A549 (cell line): Measurements from ENCODE around the gene SYT2.

Experiments
- EHMT2 ChIP-seq: fragments of 200-600 bp; sonication (generic); IDR thresholded peaks from 2 replicates; pipeline ENCODE4 v1.6.1; 2016; ENCODE audit warnings: antibody characterized with exemption, low read depth, mild to moderate bottlenecking, moderate library complexity
- EP300 ChIP-seq, 2 experiments: fragments of >200 bp; sonication (Bioruptor Twin); formaldehyde crosslinking; IDR thresholded peaks; 2 replicates in 1 of 2; 3 replicates in 1 of 2; pipeline ENCODE4 v1.6.1; 2016 to 2017
- HEYL ChIP-seq: fragments of 250-450 bp; sonication (Bioruptor Pico); IDR thresholded peaks from 2 replicates; pipeline ENCODE4 v1.8.0; 2021; ENCODE audit warnings: mild to moderate bottlenecking, moderate library complexity
- JUN ChIP-seq, 2 experiments: fragments of >200 bp; sonication (Bioruptor Twin); formaldehyde crosslinking; IDR thresholded peaks; 2 replicates in 1 of 2; 3 replicates in 1 of 2; pipeline ENCODE4 v1.6.1; 2016 to 2017
- KDM1A ChIP-seq: fragments of 200-600 bp; sonication (generic); IDR thresholded peaks from 2 replicates; pipeline ENCODE4 v1.6.1; 2016; ENCODE audit warnings: low read depth, mild to moderate bottlenecking
- MAFK ChIP-seq: fragments of 450-650 bp; IDR thresholded peaks from 2 replicates; pipeline ENCODE4 v1.6.1; 2014; ENCODE audit not compliant: partially characterized antibody
- POLR2A ChIP-seq: IDR thresholded peaks from 2 replicates; pipeline ENCODE4 v1.6.1; 2012; ENCODE audit warnings: mild to moderate bottlenecking, low read length
- POLR2AphosphoS2 ChIP-seq: conservative IDR thresholded peaks from 2 replicates; pipeline ENCODE4 v1.6.1; 2012; ENCODE audit warnings: low read length, improper control_type of control experiment, inconsistent platforms
- RAD21 ChIP-seq, 2 experiments: fragments of >200 bp in 1 of 2; sonication (Bioruptor Twin) in 1 of 2; formaldehyde crosslinking in 1 of 2; IDR thresholded peaks in 1 of 2; conservative IDR thresholded peaks in 1 of 2; 2 replicates in 1 of 2; 3 replicates in 1 of 2; pipeline ENCODE4 v1.6.1; 2012 to 2018; ENCODE audit warnings: inconsistent platforms in 1 of 2
- TF ChIP-seq, protein P1 (sequence below): fragments of >200 bp; sonication (Bioruptor Twin); formaldehyde crosslinking; IDR thresholded peaks from 3 replicates; pipeline ENCODE4 v1.5.1; 2016
- TF ChIP-seq, protein P2 (sequence below): fragments of 450-650 bp; IDR thresholded peaks from 2 replicates; pipeline ENCODE4 v1.6.1; 2014; ENCODE audit warnings: antibody characterized with exemption
- TF ChIP-seq, protein P3 (sequence below): fragments of 250-450 bp; sonication (Bioruptor Pico); IDR thresholded peaks from 2 replicates; pipeline ENCODE4 v1.5.0; 2021; ENCODE audit warnings: mild to moderate bottlenecking, moderate library complexity, borderline replicate concordance

DNA sequence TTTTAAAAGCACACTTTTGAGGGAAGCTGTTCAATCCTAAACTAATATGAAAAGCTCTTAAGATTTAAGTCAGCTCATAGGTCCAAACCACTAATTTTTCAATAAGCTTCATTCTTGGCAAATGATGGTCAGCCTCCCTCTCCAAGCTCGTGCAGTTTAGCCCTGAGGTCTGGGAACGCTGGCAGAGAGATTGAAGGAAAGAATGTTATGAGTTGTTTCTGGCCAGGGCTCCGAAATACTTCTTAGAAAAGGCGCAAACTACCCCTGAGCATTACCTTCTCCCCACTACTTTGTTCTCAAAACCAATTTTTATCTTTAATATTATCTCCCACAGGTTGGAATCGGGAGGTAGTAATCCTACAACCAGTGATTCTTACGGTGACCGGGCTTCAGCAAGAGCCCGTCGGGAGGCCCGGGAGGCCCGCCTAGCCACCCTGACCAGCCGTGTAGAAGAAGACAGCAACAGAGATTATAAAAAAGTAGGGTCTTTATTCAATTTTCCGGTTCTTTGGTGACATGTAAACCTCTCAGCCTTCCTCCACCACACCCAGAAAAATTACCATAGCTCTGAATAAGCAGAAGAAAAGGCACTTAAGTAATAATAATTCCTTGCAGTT, 147.7 kb downstream of the SYT2 start:
- TF ChIP-seq EHMT2 = no peak
- TF ChIP-seq, protein P1, sequence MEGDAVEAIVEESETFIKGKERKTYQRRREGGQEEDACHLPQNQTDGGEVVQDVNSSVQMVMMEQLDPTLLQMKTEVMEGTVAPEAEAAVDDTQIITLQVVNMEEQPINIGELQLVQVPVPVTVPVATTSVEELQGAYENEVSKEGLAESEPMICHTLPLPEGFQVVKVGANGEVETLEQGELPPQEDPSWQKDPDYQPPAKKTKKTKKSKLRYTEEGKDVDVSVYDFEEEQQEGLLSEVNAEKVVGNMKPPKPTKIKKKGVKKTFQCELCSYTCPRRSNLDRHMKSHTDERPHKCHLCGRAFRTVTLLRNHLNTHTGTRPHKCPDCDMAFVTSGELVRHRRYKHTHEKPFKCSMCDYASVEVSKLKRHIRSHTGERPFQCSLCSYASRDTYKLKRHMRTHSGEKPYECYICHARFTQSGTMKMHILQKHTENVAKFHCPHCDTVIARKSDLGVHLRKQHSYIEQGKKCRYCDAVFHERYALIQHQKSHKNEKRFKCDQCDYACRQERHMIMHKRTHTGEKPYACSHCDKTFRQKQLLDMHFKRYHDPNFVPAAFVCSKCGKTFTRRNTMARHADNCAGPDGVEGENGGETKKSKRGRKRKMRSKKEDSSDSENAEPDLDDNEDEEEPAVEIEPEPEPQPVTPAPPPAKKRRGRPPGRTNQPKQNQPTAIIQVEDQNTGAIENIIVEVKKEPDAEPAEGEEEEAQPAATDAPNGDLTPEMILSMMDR = no peak
- TF ChIP-seq, protein P2, sequence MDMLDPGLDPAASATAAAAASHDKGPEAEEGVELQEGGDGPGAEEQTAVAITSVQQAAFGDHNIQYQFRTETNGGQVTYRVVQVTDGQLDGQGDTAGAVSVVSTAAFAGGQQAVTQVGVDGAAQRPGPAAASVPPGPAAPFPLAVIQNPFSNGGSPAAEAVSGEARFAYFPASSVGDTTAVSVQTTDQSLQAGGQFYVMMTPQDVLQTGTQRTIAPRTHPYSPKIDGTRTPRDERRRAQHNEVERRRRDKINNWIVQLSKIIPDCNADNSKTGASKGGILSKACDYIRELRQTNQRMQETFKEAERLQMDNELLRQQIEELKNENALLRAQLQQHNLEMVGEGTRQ = no peak
- TF ChIP-seq RAD21 (conservative IDR thresholded peaks at IDR 0.05 in 1 of 2, IDR thresholded peaks at IDR 0.05 in 1 of 2) = no peak
- no peak for TF ChIP-seq HEYL (CRISPR knock-in tag)
- TF ChIP-seq POLR2A = no peak
- TF ChIP-seq, protein P3, sequence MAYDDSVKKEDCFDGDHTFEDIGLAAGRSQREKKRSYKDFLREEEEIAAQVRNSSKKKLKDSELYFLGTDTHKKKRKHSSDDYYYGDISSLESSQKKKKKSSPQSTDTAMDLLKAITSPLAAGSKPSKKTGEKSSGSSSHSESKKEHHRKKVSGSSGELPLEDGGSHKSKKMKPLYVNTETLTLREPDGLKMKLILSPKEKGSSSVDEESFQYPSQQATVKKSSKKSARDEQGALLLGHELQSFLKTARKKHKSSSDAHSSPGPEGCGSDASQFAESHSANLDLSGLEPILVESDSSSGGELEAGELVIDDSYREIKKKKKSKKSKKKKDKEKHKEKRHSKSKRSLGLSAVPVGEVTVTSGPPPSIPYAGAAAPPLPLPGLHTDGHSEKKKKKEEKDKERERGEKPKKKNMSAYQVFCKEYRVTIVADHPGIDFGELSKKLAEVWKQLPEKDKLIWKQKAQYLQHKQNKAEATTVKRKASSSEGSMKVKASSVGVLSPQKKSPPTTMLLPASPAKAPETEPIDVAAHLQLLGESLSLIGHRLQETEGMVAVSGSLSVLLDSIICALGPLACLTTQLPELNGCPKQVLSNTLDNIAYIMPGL = no peak
- TF ChIP-seq EP300 (IDR thresholded peaks at IDR 0.05) = no peak
- no peak for TF ChIP-seq KDM1A
- no peak for TF ChIP-seq MAFK
- TF ChIP-seq POLR2AphosphoS2 = no peak
- no peak for TF ChIP-seq JUN (IDR thresholded peaks at IDR 0.05)
